T-cell (primary cell): Measurements from ENCODE around the gene RABL2B. TPM values are rescaled to one million over a fixed set of nuclear protein-coding genes. Genes with fewer than 3 reads are reported as not detected.
"Not testable (repeated sequence)": the region's sequence is repeated elsewhere in the genome, so short reads cannot be mapped to it uniquely, and the experiment has no call there.

Experiments
- ATAC-seq, 4 experiments: fragments of 200-7000 bp in 3 of 4; fragments of 150-1000 bp in 1 of 4; cut with Tn5 transposase; replicated peaks in 1 of 4; 1 replicate in 3 of 4; 2 replicates in 1 of 4; pipeline ENCODE4 v1.10.0; 2021; ENCODE audit warnings: moderate library complexity in 3 of 4, mild to moderate bottlenecking in 2 of 4, moderate number of reproducible peaks in 1 of 4
- CTCF ChIA-PET, 2 donors: fragments of 300-600 bp; sonication (Branson Sonifier 250); formaldehyde crosslinking; loops; one replicate each; lab custom pipeline; 2022; ENCODE audit warnings: antibody characterized with exemption in 2 of 2; lab: Charles Lee
- POLR2A ChIA-PET, 2 donors: fragments of 300-600 bp; sonication (Branson Sonifier 250); formaldehyde crosslinking; loops; one replicate each; lab custom pipeline; 2022; ENCODE audit warnings: antibody characterized with exemption in 2 of 2; lab: Charles Lee
- DNase-seq, 35 experiments: peaks; one replicate each; pipeline versions ENCODE4 v3.0.0 to v3.0.0-alpha.2; 2013 to 2023
- H3K27ac ChIP-seq: one replicate; pipeline ENCODE4 v1.5.1; 2013; ENCODE audit warnings: low read length
- H3K27me3 ChIP-seq, 2 experiments: replicated peaks in 1 of 2; 1 replicate in 1 of 2; 2 replicates in 1 of 2; pipeline versions ENCODE4 v1.6.1 to v1.7.0; 2013; ENCODE audit warnings: low read length in 1 of 2, mixed read lengths in 1 of 2; ENCODE audit not compliant: control insufficient read depth in 2 of 2, insufficient read depth in 2 of 2; ENCODE audit errors: extremely low read depth in 1 of 2
- H3K36me3 ChIP-seq, 2 donors: 1 replicate in 1 of 2; 2 replicates in 1 of 2; pipeline versions ENCODE4 v1.6.1 to v1.7.0; 2013; ENCODE audit warnings: low read length in 1 of 2; ENCODE audit not compliant: control insufficient read depth in 2 of 2, insufficient read depth in 1 of 2; ENCODE audit errors: extremely low read depth in 1 of 2
- H3K4me1 ChIP-seq, 2 experiments: 1 replicate in 1 of 2; 2 replicates in 1 of 2; pipeline versions ENCODE4 v1.6.1 to v1.7.0; 2013; ENCODE audit warnings: low read length in 2 of 2, mixed read lengths in 1 of 2; ENCODE audit not compliant: insufficient read depth in 2 of 2, control insufficient read depth in 1 of 2; ENCODE audit errors: extremely low read depth in 1 of 2
- H3K4me3 ChIP-seq, 2 donors: 1 replicate in 1 of 2; 2 replicates in 1 of 2; pipeline versions ENCODE4 v1.5.1 to v1.7.0; 2013; ENCODE audit warnings: mild to moderate bottlenecking in 2 of 2, low read length in 1 of 2, moderate library complexity in 1 of 2; ENCODE audit not compliant: control insufficient read depth in 1 of 2; ENCODE audit errors: extremely low read depth in 1 of 2
- H3K9me3 ChIP-seq: 2 replicates; pipeline ENCODE4 v1.7.0; 2013
- H3K27ac Mint-ChIP-seq, 2 donors: one replicate each; pipeline ENCODE4 v1.8.0; 2020 to 2021; ENCODE audit warnings: mild to moderate bottlenecking in 2 of 2, mixed read lengths in 2 of 2
- H3K27me3 Mint-ChIP-seq, 2 donors: one replicate each; pipeline ENCODE4 v1.8.0; 2021 to 2022; ENCODE audit warnings: mixed read lengths in 2 of 2
- H3K36me3 Mint-ChIP-seq: one replicate; pipeline ENCODE4 v1.8.0; 2021; ENCODE audit warnings: mixed read lengths
- H3K4me1 Mint-ChIP-seq, 3 donors: one replicate each; pipeline ENCODE4 v1.8.0; 2020 to 2022; ENCODE audit warnings: mixed read lengths in 3 of 3, mild to moderate bottlenecking in 1 of 3
- H3K4me3 Mint-ChIP-seq, 3 donors: one replicate each; pipeline ENCODE4 v1.8.0; 2020 to 2022; ENCODE audit warnings: mild to moderate bottlenecking in 3 of 3, mixed read lengths in 3 of 3, moderate library complexity in 3 of 3
- H3K9me3 Mint-ChIP-seq, 3 donors: one replicate each; pipeline ENCODE4 v1.8.0; 2020 to 2022; ENCODE audit warnings: mixed read lengths in 3 of 3
- WGBS: methylation state at CpG from one replicate; pipeline ENCODE4 v1.1.5; 2013; ENCODE audit warnings: missing lambda C conversion rate; ENCODE audit not compliant: insufficient coverage; 5-methylcytosine and 5-hydroxymethylcytosine counted together
- total RNA-seq, 35 experiments: library from RNA in 6 of 35; stranded (reverse) in 6 of 35; fragments of 120-200 nt in 1 of 35; gene quantifications; one replicate each; pipeline versions ENCODE4 v1.2.1 to v1.2.4 and lab custom pipeline; 2013 to 2026

RABL2B gene
- total RNA-seq, 5 donors from 2014 or later (not counting 1 experiment from before 2014, with no cell fraction given) = 60.3 to 70.9 (median 64.4) TPM

- DNase-seq, H3K27me3 Mint-ChIP-seq, POLR2A ChIA-PET, H3K36me3 ChIP-seq, CTCF ChIA-PET, H3K27me3 ChIP-seq, H3K4me3 ChIP-seq, H3K9me3 Mint-ChIP-seq, ATAC-seq, H3K27ac ChIP-seq, H3K9me3 ChIP-seq, H3K4me3 Mint-ChIP-seq, H3K4me1 Mint-ChIP-seq, H3K27ac Mint-ChIP-seq, H3K36me3 Mint-ChIP-seq, H3K4me1 ChIP-seq: not testable (repeated sequence)
- no CpG with 5 or more reads among the region's 5 CpGs for WGBS
These were observed 5.8 kb downstream of the RABL2B start for GRCh38 chr22:50777631-50778030.

- peak overlapping the region in 1 of 2 donors; percentile 44 for H3K27ac Mint-ChIP-seq
- H3K4me3 Mint-ChIP-seq, H3K36me3 Mint-ChIP-seq: not testable (repeated sequence)
These were observed 8.3 kb downstream of the RABL2B start for GRCh38 chr22:50775132-50775531.

GRCh38 chr22:50764288-50764687 lies 19.1 kb downstream of the RABL2B start:
- H3K36me3 Mint-ChIP-seq, POLR2A ChIA-PET, H3K27me3 ChIP-seq, H3K36me3 ChIP-seq, CTCF ChIA-PET, H3K27ac Mint-ChIP-seq, H3K4me3 Mint-ChIP-seq, DNase-seq, H3K27me3 Mint-ChIP-seq, H3K4me1 Mint-ChIP-seq, H3K27ac ChIP-seq, H3K4me1 ChIP-seq, ATAC-seq, H3K9me3 Mint-ChIP-seq, H3K9me3 ChIP-seq, H3K4me3 ChIP-seq: not testable (repeated sequence)
- no CpG with 5 or more reads among the region's 3 CpGs for WGBS

More at GRCh38 chr22:50775132-50775531, 8.3 kb downstream of the RABL2B start:
- H3K27me3 ChIP-seq, H3K9me3 ChIP-seq, H3K4me3 ChIP-seq, H3K27me3 Mint-ChIP-seq, H3K9me3 Mint-ChIP-seq, H3K4me1 ChIP-seq, H3K36me3 ChIP-seq, H3K4me1 Mint-ChIP-seq, H3K27ac ChIP-seq, POLR2A ChIA-PET, CTCF ChIA-PET: not testable (repeated sequence)
- WGBS = 65% methylated on average over 8 of the region's 12 CpGs
- ATAC-seq (peak in 1 of 4 experiments; percentile 31), DNase-seq (peak in 4 of 35 experiments; percentile 5 to 10 (median 7))

- H3K9me3 ChIP-seq, H3K36me3 Mint-ChIP-seq, H3K4me3 Mint-ChIP-seq, H3K27me3 ChIP-seq, ATAC-seq, CTCF ChIA-PET, POLR2A ChIA-PET, H3K27ac Mint-ChIP-seq, H3K9me3 Mint-ChIP-seq, H3K27me3 Mint-ChIP-seq, H3K4me3 ChIP-seq, DNase-seq, H3K4me1 ChIP-seq, H3K36me3 ChIP-seq, H3K27ac ChIP-seq: not testable (repeated sequence)
- peaks cover 11 to 19% (median 14%) of the 10 kb centered on the region in 3 donors for H3K4me1 Mint-ChIP-seq
- WGBS = no CpG with 5 or more reads among the region's 2 CpGs
These were observed 21.6 kb downstream of the RABL2B start for GRCh38 chr22:50761829-50762228.

- H3K4me1 ChIP-seq, H3K9me3 Mint-ChIP-seq, H3K36me3 Mint-ChIP-seq, H3K27ac Mint-ChIP-seq, H3K9me3 ChIP-seq, H3K27me3 Mint-ChIP-seq, DNase-seq, H3K27ac ChIP-seq, H3K4me3 ChIP-seq, ATAC-seq, CTCF ChIA-PET, POLR2A ChIA-PET, H3K27me3 ChIP-seq, H3K4me3 Mint-ChIP-seq, H3K36me3 ChIP-seq: not testable (repeated sequence)
- H3K4me1 Mint-ChIP-seq = peaks cover 14 to 28% (median 17%) of the 10 kb centered on the region in 3 donors
- no CpG with 5 or more reads among the region's 10 CpGs for WGBS
These were observed 23.7 kb downstream of the RABL2B start for GRCh38 chr22:50759597-50760341.

GRCh38 chr22:50756949-50757491 lies 26.4 kb downstream of the RABL2B start:
- H3K4me1 ChIP-seq, H3K36me3 Mint-ChIP-seq, H3K27me3 Mint-ChIP-seq, H3K9me3 Mint-ChIP-seq, POLR2A ChIA-PET, H3K27me3 ChIP-seq, H3K36me3 ChIP-seq, H3K9me3 ChIP-seq: not testable (repeated sequence)
- ATAC-seq (peak; percentile 40 to 75 (median 61)), DNase-seq (peak; percentile 46 to 80 (median 63))
- 26% methylated on average over 10 of the region's 24 CpGs for WGBS
- Mint-ChIP-seq H3K4me3 (peak overlapping the region; percentile 89 to 97 (median 94)), H3K4me1 (peaks cover 14 to 30% (median 17%) of the 10 kb centered on the region in 3 donors), H3K27ac (peak overlapping the region; percentile 95)
- H3K27ac ChIP-seq = peak overlapping the region; percentile 44
- peak overlapping the region; percentile 54 to 59 for H3K4me3 ChIP-seq
- CTCF ChIA-PET = interaction anchor here in 1 of 2 donors (1.1 kb wide), 1 partner anchor 24 kb away, joined by 3 read pairs; no protein-coding TSS in a partner anchor
